CD4-positive, alpha-beta T cell treated with Interleukin-17A for 4 hours (primary cell): ENCODE results near the gene ST6GAL1.

Experiments
- DNase-seq: peaks from one replicate; pipeline ENCODE4 v3.0.0-alpha.2; 2020; ENCODE audit warnings: mixed read lengths

ST6GAL1 gene

GRCh38 chr3:186917512-186918312 is 12.6 kb upstream of the ST6GAL1 start:
- no peak for DNase-seq

GRCh38 chr3:186920301-186920700 is 10.0 kb upstream of the ST6GAL1 start:
- no peak for DNase-seq

- no peak for DNase-seq
Measured at GRCh38 chr3:186920796-186921195, 9.5 kb upstream of the ST6GAL1 start.

GRCh38 chr3:186921578-186921977 is 8.7 kb upstream of the ST6GAL1 start:
- DNase-seq = no peak

- DNase-seq = no peak
Measured at GRCh38 chr3:186922224-186922623, 8.1 kb upstream of the ST6GAL1 start.

GRCh38 chr3:186922790-186923189 is 7.5 kb upstream of the ST6GAL1 start:
- no peak for DNase-seq

- DNase-seq = no peak
Measured at GRCh38 chr3:186923241-186923640, 7.1 kb upstream of the ST6GAL1 start.

- DNase-seq = no peak
Measured at GRCh38 chr3:186925826-186926225, 4.5 kb upstream of the ST6GAL1 start.

GRCh38 chr3:186929186-186929585 is 1.1 kb upstream of the ST6GAL1 start:
- no peak for DNase-seq

GRCh38 chr3:186929685-186930084 is 641 bp upstream of the ST6GAL1 start:
- DNase-seq = no peak

GRCh38 chr3:186930641-186931531 is 560 bp downstream of the ST6GAL1 start:
- DNase-seq = peak; percentile 77

GRCh38 chr3:186931532-186932280 is 1.4 kb downstream of the ST6GAL1 start:
- peak; percentile 79 for DNase-seq

GRCh38 chr3:186932281-186933181 is 2.2 kb downstream of the ST6GAL1 start:
- DNase-seq = peak; percentile 18

- no peak for DNase-seq
Measured at GRCh38 chr3:186933816-186934215, 3.5 kb downstream of the ST6GAL1 start.

GRCh38 chr3:186935133-186935532 is 4.8 kb downstream of the ST6GAL1 start:
- DNase-seq = no peak

- DNase-seq = no peak
Measured at GRCh38 chr3:186937017-186937875, 6.9 kb downstream of the ST6GAL1 start.

GRCh38 chr3:186938716-186939115 is 8.4 kb downstream of the ST6GAL1 start:
- no peak for DNase-seq

GRCh38 chr3:186939536-186939935 is 9.2 kb downstream of the ST6GAL1 start:
- no peak for DNase-seq

- no peak for DNase-seq
Measured at GRCh38 chr3:186940967-186941366, 10.6 kb downstream of the ST6GAL1 start.

- DNase-seq = no peak
Measured at GRCh38 chr3:186942168-186942567, 11.8 kb downstream of the ST6GAL1 start.

- no peak for DNase-seq
Measured at GRCh38 chr3:186945255-186945823, 15.0 kb downstream of the ST6GAL1 start.
